Measurements from ENCODE around the gene ITPRID1. TPM values are rescaled to one million over a fixed set of nuclear protein-coding genes. Genes with fewer than 3 reads are reported as not detected.

The ITPRID1 gene
- polyA plus RNA-seq, 10 donors: 0.42 to 1.6 (median 0.85) TPM

DNA sequence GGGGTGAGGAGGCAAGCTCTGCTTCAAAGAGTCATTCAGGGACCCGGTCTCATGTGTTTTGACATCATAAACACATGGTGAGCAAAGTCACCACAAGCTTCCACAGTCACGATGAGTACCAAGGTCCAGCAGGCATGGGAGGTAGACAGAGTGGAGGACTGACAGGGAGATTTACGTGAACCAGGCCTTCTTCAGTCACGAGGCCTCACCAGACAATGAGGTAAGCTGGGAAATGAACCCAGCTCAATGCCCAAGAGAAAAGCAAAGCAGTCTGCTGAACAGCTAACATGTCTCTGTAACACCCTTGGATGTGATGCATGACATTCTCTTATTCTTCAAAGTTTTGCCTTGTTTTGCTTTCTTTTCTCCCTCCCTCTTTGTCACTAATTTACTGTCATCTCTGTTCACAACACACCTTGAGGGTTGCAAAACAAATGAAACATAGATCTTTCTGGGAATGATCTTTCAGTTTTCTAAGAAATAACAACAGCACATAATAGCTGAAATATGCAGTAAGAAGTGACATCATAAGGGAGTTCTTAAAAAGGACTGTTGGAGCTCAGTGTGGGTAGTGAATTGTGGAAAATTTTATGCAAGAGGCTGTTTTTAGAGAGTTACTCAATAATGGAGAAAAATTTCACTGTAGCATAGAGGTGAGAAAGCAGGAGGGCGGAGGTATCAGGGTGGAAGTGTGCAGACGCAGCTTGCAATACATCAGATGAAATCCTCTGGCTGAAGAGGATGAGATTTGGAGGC, 182.1 kb downstream of the ITPRID1 start:
- DNase-seq: peak; percentile 16 to 59 (median 21)

DNA sequence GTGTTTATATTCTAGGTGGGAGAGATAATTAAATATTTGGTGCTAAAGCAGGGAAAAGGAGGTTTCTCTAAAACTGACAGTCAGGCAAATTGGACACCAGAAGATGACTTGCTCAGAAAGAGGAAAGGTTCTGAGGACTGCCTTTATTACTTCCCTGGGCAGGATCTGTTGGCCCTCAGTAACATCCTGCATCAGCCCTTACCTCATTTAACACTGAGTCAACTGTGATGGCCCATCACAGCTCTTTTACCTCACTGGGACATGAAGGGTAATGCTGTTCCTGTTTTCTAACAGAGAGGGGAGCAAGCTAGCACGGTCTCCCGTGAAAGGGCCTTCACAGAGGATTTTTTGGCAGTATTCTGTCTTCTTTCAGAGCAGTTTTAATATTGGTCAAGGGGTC, 185.2 kb downstream of the ITPRID1 start:
- DNase-seq: no peak

DNA sequence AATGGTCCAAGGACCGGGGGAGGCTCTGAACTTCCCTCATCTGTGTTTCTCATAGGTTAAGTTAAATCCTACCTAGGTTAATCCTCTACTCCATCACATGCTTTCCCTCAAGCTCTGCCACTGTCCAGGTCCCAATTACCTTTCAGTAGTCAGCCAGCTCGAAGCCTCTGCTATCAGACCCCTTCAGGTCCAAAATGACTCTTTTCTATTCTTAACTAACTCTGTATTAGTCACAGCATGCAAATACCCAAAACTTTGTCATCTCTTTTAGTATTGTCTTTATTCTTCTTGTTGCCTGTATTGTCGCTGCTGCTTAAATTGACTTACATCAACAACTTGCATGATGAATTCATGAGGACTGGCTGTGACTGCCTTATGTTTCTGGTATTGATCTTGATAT, 188.5 kb downstream of the ITPRID1 start:
- no peak for DNase-seq

DNA sequence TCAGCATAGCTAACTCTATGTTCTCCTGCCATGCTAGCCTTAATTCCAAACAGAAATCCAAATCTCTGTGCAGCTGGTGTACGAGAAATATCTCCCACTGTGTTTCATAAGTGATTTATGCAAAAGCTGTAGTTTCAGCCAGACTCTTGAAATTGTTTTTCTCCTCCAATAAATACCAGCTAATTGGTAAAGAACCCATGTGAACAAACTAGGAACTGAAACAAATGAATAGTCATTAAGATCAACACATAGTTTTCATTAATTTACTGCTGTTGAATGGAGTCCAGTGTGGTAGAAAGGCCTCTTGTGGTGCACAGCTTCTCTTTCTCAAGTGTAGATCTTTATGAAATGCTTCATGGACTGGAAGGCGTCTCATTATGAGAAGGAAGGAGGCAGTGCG, 191.5 kb downstream of the ITPRID1 start:
- DNase-seq: no peak

DNA sequence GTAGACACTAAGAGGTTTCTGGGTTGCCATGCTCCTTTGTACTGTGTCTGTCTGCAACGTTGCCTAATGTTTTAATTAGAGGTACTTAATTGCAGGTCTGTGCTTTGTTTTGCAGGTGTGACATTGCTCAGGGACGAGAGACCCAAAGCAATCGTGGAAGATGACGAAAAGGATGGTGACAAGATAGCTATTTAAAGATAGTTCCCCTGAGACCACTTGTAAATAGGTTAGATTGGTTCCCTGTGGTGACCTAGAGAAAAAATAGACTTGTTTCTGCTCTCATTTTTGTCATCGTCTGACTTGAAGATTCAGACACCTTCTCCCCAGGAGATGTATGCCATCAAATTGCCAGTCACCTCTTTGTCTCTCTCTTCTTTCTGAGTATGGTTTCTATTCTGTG, 193.2 kb downstream of the ITPRID1 start:
- no peak for DNase-seq

Other genes with a start within 250 kb of the ITPRID1 start
- under 1 TPM in 7 of 10 donors, not detected in 3; 0.07 to 0.38 (median 0.12) TPM for gene NEUROD6, start 173.4 kb upstream of the ITPRID1 start, polyA plus RNA-seq (ENCODE audit: insufficient read length in 10 of 10)
- gene PPP1R17, start 173.1 kb downstream of the ITPRID1 start, polyA plus RNA-seq (ENCODE audit: insufficient read length in 10 of 10): not detected